H1 (cell line): ENCODE measurements around the gene B3GAT1. TPM values are rescaled to one million over a fixed set of nuclear protein-coding genes. Genes with fewer than 3 reads are reported as not detected.

Experiments
- CTCF ChIA-PET: fragments of 300-600 bp; sonication (Branson Sonifier 250); formaldehyde crosslinking; loops from one replicate; lab custom pipeline; 2021; ENCODE audit not compliant: partially characterized antibody; lab: Charles Lee
- POLR2A ChIA-PET: fragments of 300-600 bp; sonication (Branson Sonifier 250); formaldehyde crosslinking; loops from one replicate; lab custom pipeline; 2021; ENCODE audit warnings: inconsistent platforms; ENCODE audit not compliant: partially characterized antibody; lab: Charles Lee
- DNase-seq, 2 experiments: peaks; one replicate each; pipeline versions ENCODE4 v3.0.0 to v3.0.0-alpha.2; 2010 to 2022; ENCODE audit warnings: low spot score in 2 of 2, low read depth in 1 of 2, mixed read lengths in 1 of 2
- FAIRE-seq: peaks from 2 replicates; lab custom pipeline; 2011; peaks lifted over from hg19 to GRCh38; lab: Jason Lieb, UNC
- H2AFZ ChIP-seq: 2 replicates; pipeline ENCODE4 v1.8.1; 2012; ENCODE audit warnings: low read length, inconsistent platforms
- H2AK5ac ChIP-seq: 2 replicates; pipeline ENCODE4 v1.6.1; 2013; ENCODE audit warnings: low read depth, low read length
- H2BK120ac ChIP-seq: replicated peaks from 2 replicates; pipeline ENCODE3; 2013; ENCODE audit warnings: low read depth, low read length, inconsistent platforms
- H2BK12ac ChIP-seq: 2 replicates; pipeline ENCODE4 v1.6.1; 2013; ENCODE audit warnings: low read depth, low read length
- H2BK15ac ChIP-seq: 2 replicates; pipeline ENCODE4 v1.6.1; 2013; ENCODE audit warnings: low read length
- H2BK20ac ChIP-seq: 2 replicates; pipeline ENCODE4 v1.6.1; 2013; ENCODE audit warnings: low read length
- H2BK5ac ChIP-seq: 2 replicates; pipeline ENCODE4 v1.6.1; 2013; ENCODE audit warnings: low read depth, low read length
- H3K14ac ChIP-seq: 2 replicates; pipeline ENCODE4 v1.6.1; 2013; ENCODE audit warnings: inconsistent platforms; ENCODE audit not compliant: insufficient read length
- H3K18ac ChIP-seq: 2 replicates; pipeline ENCODE4 v1.6.1; 2013; ENCODE audit warnings: low read length; ENCODE audit errors: extremely low read depth
- H3K23ac ChIP-seq: 2 replicates; pipeline ENCODE4 v1.6.1; 2013; ENCODE audit warnings: inconsistent platforms; ENCODE audit not compliant: insufficient read length
- H3K23me2 ChIP-seq: 2 replicates; pipeline ENCODE4 v1.6.1; 2013; ENCODE audit warnings: low read depth, low read length
- H3K27ac ChIP-seq: 2 replicates; pipeline ENCODE4 v1.6.1; 2011; ENCODE audit warnings: low read depth, low read length, inconsistent platforms
- H3K27me3 ChIP-seq, 4 experiments: replicated peaks in 1 of 4; 1 replicate in 1 of 4; 2 replicates in 3 of 4; pipeline versions ENCODE4 v1.6.1 to v1.8.1; 2011 to 2013; ENCODE audit warnings: low read length in 3 of 4, mild to moderate bottlenecking in 3 of 4, inconsistent platforms in 2 of 4, mixed read lengths in 2 of 4, moderate library complexity in 1 of 4; ENCODE audit not compliant: control insufficient read depth in 3 of 4, insufficient read depth in 3 of 4; ENCODE audit errors: extremely low read depth in 1 of 4
- H3K36me3 ChIP-seq, 4 experiments: 2 replicates each; pipeline versions ENCODE4 v1.6.1 to v1.8.1; 2011 to 2013; ENCODE audit warnings: mild to moderate bottlenecking in 4 of 4, low read length in 3 of 4, moderate library complexity in 2 of 4, control low read depth in 1 of 4, inconsistent platforms in 1 of 4; ENCODE audit not compliant: insufficient read depth in 4 of 4, control insufficient read depth in 2 of 4
- H3K4ac ChIP-seq: replicated peaks from 2 replicates; pipeline ENCODE3; 2013; ENCODE audit warnings: low read length, low read depth, mixed read lengths, inconsistent platforms; ENCODE audit not compliant: insufficient read length
- H3K4me1 ChIP-seq, 4 experiments: replicated peaks in 1 of 4; 1 replicate in 1 of 4; 2 replicates in 3 of 4; pipeline versions ENCODE4 v1.6.1 to v1.8.1; 2011 to 2013; ENCODE audit warnings: low read length in 3 of 4, inconsistent platforms in 2 of 4, mixed read lengths in 1 of 4; ENCODE audit not compliant: insufficient read depth in 4 of 4, control insufficient read depth in 3 of 4
- H3K4me2 ChIP-seq, 2 experiments: 2 replicates each; pipeline versions ENCODE4 v1.6.1 to v1.8.1; 2011 to 2013; ENCODE audit warnings: low read depth in 2 of 2, low read length in 2 of 2, control low read depth in 1 of 2, inconsistent platforms in 1 of 2, mild to moderate bottlenecking in 1 of 2; ENCODE audit not compliant: insufficient read depth in 1 of 2
- H3K4me3 ChIP-seq, 4 experiments: fragments of 200-600, 300-600 bp in 1 of 4; sonication (generic), shearing (Covaris generic), sonication (Bioruptor Twin) in 1 of 4; 2 replicates each; pipeline versions ENCODE4 v1.5.1 to v1.8.1; 2011 to 2016; ENCODE audit warnings: low read length in 4 of 4, low read depth in 3 of 4, control low read depth in 2 of 4, inconsistent platforms in 2 of 4, mild to moderate bottlenecking in 2 of 4, mixed read lengths in 1 of 4, moderate library complexity in 1 of 4; ENCODE audit not compliant: insufficient read depth in 2 of 4; ENCODE audit errors: extremely low read depth in 1 of 4
- H3K56ac ChIP-seq: replicated peaks from 2 replicates; pipeline ENCODE3; 2013; ENCODE audit warnings: low read depth, mild to moderate bottlenecking, mixed read lengths, low read length, inconsistent platforms; ENCODE audit not compliant: insufficient read length
- H3K79me1 ChIP-seq: 2 replicates; pipeline ENCODE4 v1.6.1; 2013; ENCODE audit warnings: low read depth, low read length, control low read depth
- H3K79me2 ChIP-seq, 2 experiments: 2 replicates each; pipeline versions ENCODE4 v1.6.1 to v1.8.1; 2012 to 2013; ENCODE audit warnings: low read length in 2 of 2, mild to moderate bottlenecking in 2 of 2, inconsistent platforms in 1 of 2; ENCODE audit not compliant: insufficient read depth in 2 of 2, control insufficient read depth in 1 of 2
- H3K9ac ChIP-seq, 4 experiments: replicated peaks in 1 of 4; 1 replicate in 1 of 4; 2 replicates in 3 of 4; pipeline versions ENCODE4 v1.6.1 to v1.8.1; 2011 to 2013; ENCODE audit warnings: low read depth in 3 of 4, low read length in 3 of 4, control low read depth in 2 of 4, mild to moderate bottlenecking in 2 of 4, moderate library complexity in 2 of 4, inconsistent platforms in 1 of 4; ENCODE audit errors: extremely low read depth in 1 of 4
- H3K9me3 ChIP-seq, 2 experiments: 2 replicates each; pipeline versions ENCODE4 v1.6.1 to v1.8.1; 2012 to 2013; ENCODE audit warnings: mild to moderate bottlenecking in 2 of 2, moderate library complexity in 2 of 2, control low read depth in 1 of 2, inconsistent platforms in 1 of 2, low read depth in 1 of 2, low read length in 1 of 2, mixed read lengths in 1 of 2; ENCODE audit not compliant: insufficient read depth in 2 of 2
- H4K20me1 ChIP-seq, 2 experiments: replicated peaks in 1 of 2; 2 replicates each; pipeline versions ENCODE3 to v1.8.1; 2011 to 2013; ENCODE audit warnings: inconsistent platforms in 2 of 2, low read length in 2 of 2, mild to moderate bottlenecking in 1 of 2; ENCODE audit not compliant: insufficient read depth in 2 of 2, control insufficient read depth in 1 of 2
- H4K5ac ChIP-seq: 2 replicates; pipeline ENCODE4 v1.6.1; 2013; ENCODE audit warnings: low read length, low read depth, mixed read lengths, inconsistent platforms; ENCODE audit not compliant: insufficient read length
- H4K8ac ChIP-seq: 2 replicates; pipeline ENCODE4 v1.8.0; 2013; ENCODE audit warnings: mild to moderate bottlenecking, moderate library complexity, low read length, inconsistent platforms; ENCODE audit not compliant: insufficient read depth; ENCODE audit errors: extremely low read depth
- H4K91ac ChIP-seq: replicated peaks from 2 replicates; pipeline ENCODE3; 2013; ENCODE audit warnings: low read length, mixed read lengths, inconsistent platforms; ENCODE audit not compliant: insufficient read length
- WGBS, 2 experiments: shearing (Covaris generic) in 1 of 2; methylation state at CpG; one replicate each; pipeline versions ENCODE4 v1.1.6 to v1.1.7; 2013 to 2015; ENCODE audit warnings: low lambda C conversion rate in 2 of 2, mixed read lengths in 2 of 2, inconsistent platforms in 1 of 2, low coverage in 1 of 2, missing lambda C conversion rate in 1 of 2; ENCODE audit not compliant: insufficient replicate concordance in 2 of 2, insufficient coverage in 1 of 2, insufficient read length in 1 of 2; ENCODE audit errors: extremely low coverage in 1 of 2, missing lambda C conversion rate in 1 of 2; 5-methylcytosine and 5-hydroxymethylcytosine counted together
- polyA plus RNA-seq, 7 experiments: library from polyadenylated mRNA; depleted of rRNA in 3 of 7; stranded (reverse) in 5 of 7; unstranded in 2 of 7; fragments of >200 nt in 5 of 7; fragments of 200-250 nt in 2 of 7; gene quantifications; 1 replicate in 5 of 7; 2 replicates in 1 of 7; 4 replicates in 1 of 7; pipeline versions ENCODE4 v1.2.1 to v1.2.3, GENCODE V29; 2011 to 2013; ENCODE audit warnings: missing spikeins in 2 of 7, mixed read lengths in 2 of 7
- total RNA-seq: library from RNA; stranded (reverse); fragmentation: NEBNext Ultra II Directional; extraction: Animal tissue kit (Norgen Biotek cat#: 25700); gene quantifications from 2 replicates; pipeline ENCODE4 v1.2.1, GENCODE V29; 2021

The B3GAT1 gene
- total and polyA plus RNA-seq, 2 of the 8 experiments (the other 6 are each of a cell fraction or from before 2014, with no cell fraction given): 19.7 to 32.4 TPM

- Histone ChIP-seq H3K9ac (no peak overlapping the region), H3K27ac (no peak overlapping the region), H3K4ac (no peak overlapping the region), H3K79me1 (no peaks in the 10 kb centered on the region), H2BK120ac (no peak overlapping the region), H2BK20ac (no peak overlapping the region), H3K23me2 (no peaks in the 10 kb centered on the region), H3K79me2 (no peaks in the 10 kb centered on the region), H3K23ac (no peak overlapping the region), H3K27me3 (no peaks in the 10 kb centered on the region), H3K4me3 (no peak overlapping the region), H3K9me3 (no peaks in the 10 kb centered on the region), H2AK5ac (no peak overlapping the region), H4K8ac (no peak overlapping the region), H2BK5ac (no peak overlapping the region), H2AFZ (no peak overlapping the region), H3K14ac (no peak overlapping the region), H4K5ac (no peak overlapping the region), H3K18ac (no peak overlapping the region), H3K4me1 (no peaks in the 10 kb centered on the region; a peak in 1 of 7 replicates), H2BK15ac (no peak overlapping the region), H3K36me3 (no peaks in the 10 kb centered on the region; a peak in 1 of 8 replicates), H3K4me2 (no peak overlapping the region), H4K91ac (no peak overlapping the region), H2BK12ac (no peak overlapping the region), H4K20me1 (no peaks in the 10 kb centered on the region), H3K56ac (no peak overlapping the region)
- POLR2A ChIA-PET: no interaction called here
- WGBS, 2 experiments: 43% methylated on average over 2 of the region's 2 CpGs; no CpG with 5 or more reads in 1 of the 2 experiments
- FAIRE-seq (no peak), DNase-seq (no peak)
- CTCF ChIA-PET: interaction anchor here (0.8 kb wide), 1 partner anchor 18 kb away, joined by 3 read pairs; no protein-coding TSS in a partner anchor
Observed at GRCh38 chr11:134432776-134433175, 20.7 kb upstream of the B3GAT1 start.
